Activated naive CD4-positive, alpha-beta T cell treated with anti-CD3 and anti-CD28 coated beads, Interleukin-2, amount 50 U/mL, for 72 hours (primary cell): ENCODE results near the gene CENPU. TPM values are rescaled to one million over a fixed set of nuclear protein-coding genes. Genes with fewer than 3 reads are reported as not detected.

Experiments used
- ATAC-seq, 2 donors: fragments of 150-1000 bp; cut with Tn5 transposase; 2 replicates each; pipeline ENCODE4 v1.10.0; 2021; ENCODE audit warnings: mild to moderate bottlenecking in 2 of 2, moderate library complexity in 2 of 2
- DNase-seq, 2 donors: peaks; one replicate each; pipeline ENCODE4 v3.0.0; 2021 to 2022; ENCODE audit warnings: low spot score in 2 of 2
- H3K27ac Mint-ChIP-seq, 2 donors: one replicate each; pipeline ENCODE4 v1.8.0; 2022; ENCODE audit warnings: mild to moderate bottlenecking in 2 of 2, mixed read lengths in 2 of 2
- H3K36me3 Mint-ChIP-seq, 2 donors: one replicate each; pipeline ENCODE4 v1.8.0; 2022; ENCODE audit warnings: mixed read lengths in 2 of 2
- H3K9me3 Mint-ChIP-seq, 2 donors: one replicate each; pipeline ENCODE4 v1.8.0; 2022; ENCODE audit warnings: mixed read lengths in 2 of 2
- total RNA-seq, 2 donors: library from RNA; stranded (reverse); gene quantifications; one replicate each; pipeline ENCODE4 v1.2.3, GENCODE V29; 2022

CENPU gene
- total RNA-seq, 2 donors from 2014 or later = 73.8 to 75.1 TPM

DNA sequence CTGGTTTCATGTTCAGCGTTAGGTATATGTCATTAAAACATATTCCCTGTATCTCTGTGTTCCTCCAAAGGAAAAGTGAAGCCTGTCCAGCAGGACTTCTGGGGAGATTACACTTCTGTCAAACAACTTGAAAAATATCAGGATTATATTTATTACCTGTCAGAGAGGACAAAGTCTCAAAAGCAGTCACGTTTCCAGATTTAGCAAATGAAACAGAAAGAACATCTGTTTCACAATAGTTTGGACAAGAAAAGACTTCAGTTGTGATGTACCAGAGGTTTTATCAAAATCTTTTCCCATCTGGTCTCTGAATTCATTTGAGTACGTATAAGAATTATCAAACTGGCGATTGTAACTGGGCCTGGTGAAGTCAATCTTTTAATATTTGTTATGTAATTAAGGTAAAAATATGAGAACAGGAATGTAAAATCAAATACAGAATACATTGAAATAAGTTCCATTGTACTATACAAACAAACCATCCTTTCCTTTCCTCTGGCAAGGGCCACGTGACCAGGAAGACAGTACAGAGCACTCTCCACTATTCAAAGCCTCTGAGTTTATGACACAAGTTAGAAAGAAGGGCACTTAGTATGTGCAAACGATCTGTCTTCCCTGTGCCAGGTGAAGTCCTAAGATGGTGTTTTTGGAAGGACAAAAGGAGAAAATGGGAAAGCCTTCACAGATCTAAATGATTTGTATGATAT is 87.8 kb downstream of the CENPU start:
- no peak for ATAC-seq
- no peaks in the 10 kb centered on the region for H3K9me3 Mint-ChIP-seq
- DNase-seq = no peak
- peak overlapping the region in 1 of 2 donors; percentile 32 for H3K27ac Mint-ChIP-seq
- H3K36me3 Mint-ChIP-seq = peaks cover 23 to 55% of the 10 kb centered on the region in 2 donors

DNA sequence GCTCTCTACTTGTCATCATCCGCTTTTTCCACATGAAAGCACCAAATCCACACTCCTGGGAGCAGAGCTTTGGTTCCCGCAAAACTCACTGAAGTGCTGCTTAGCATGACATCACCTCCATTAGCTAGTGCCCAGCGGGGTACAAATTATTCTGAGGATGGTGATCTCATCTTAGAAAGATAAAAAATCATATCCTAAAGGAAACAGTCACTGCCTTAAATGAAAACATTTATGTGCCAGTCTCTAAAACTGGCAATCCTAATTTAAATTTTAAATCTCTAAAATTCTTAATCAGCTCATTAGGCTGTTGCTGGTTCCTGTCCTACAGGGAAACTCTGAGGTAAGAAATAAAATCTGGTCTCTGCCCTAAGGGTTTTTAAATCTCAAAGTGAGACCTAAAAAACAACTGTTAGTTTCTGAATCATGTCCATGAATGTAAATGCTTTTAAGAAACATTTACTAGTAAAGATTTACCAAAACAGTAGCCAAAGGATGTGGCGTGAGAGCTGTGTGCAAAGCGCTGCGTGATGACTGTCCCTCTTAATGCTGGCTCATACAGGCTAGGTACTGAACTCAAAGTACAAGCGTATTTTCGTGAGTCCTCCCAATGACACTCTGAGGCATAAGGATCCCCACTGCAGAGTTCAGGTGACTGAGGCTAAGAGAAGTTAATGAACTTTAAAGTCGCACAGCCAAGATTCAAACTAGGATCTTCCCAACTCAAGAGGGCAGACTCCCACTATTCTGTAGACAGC is 89.2 kb downstream of the CENPU start:
- no peaks in the 10 kb centered on the region for H3K9me3 Mint-ChIP-seq
- H3K27ac Mint-ChIP-seq = peak overlapping the region in 1 of 2 donors; percentile 47
- ATAC-seq = no peak
- peaks cover 18 to 57% of the 10 kb centered on the region in 2 donors for H3K36me3 Mint-ChIP-seq
- DNase-seq = no peak

Other genes with a start within 250 kb of the CENPU start
- 10 to 100 TPM; 42.0 to 58.7 TPM for gene CASP3, start 84.6 kb downstream of the CENPU start, total RNA-seq
- gene PRIMPOL, start 84.4 kb downstream of the CENPU start, total RNA-seq = 10 to 100 TPM; 10.8 to 24.9 TPM
- 10 to 100 TPM; 23.4 to 27.1 TPM for gene ACSL1, start 91.9 kb upstream of the CENPU start, total RNA-seq